CD14-positive monocyte (primary cell): Measurements from ENCODE around the gene HCK. TPM values are rescaled to one million over a fixed set of nuclear protein-coding genes. Genes with fewer than 3 reads are reported as not detected.
A peak's percentile ranks its signal among the peaks of the same experiment; 100 is the strongest.

Experiments used
- DNase-seq, 3 donors: peaks; one replicate each; pipeline ENCODE4 v3.0.0-alpha.2; 2011 to 2022
- H2AFZ ChIP-seq: 2 replicates; pipeline ENCODE4 v1.6.0; 2012; ENCODE audit warnings: mild to moderate bottlenecking, low read depth, low read length, inconsistent platforms; ENCODE audit not compliant: insufficient read depth, poor library complexity, severe bottlenecking
- H3K27ac ChIP-seq, 2 donors: 1 replicate in 1 of 2; 2 replicates in 1 of 2; pipeline ENCODE4 v1.5.1; 2012 to 2013; ENCODE audit warnings: low read length in 2 of 2, control low read depth in 1 of 2, inconsistent platforms in 1 of 2, low read depth in 1 of 2, mild to moderate bottlenecking in 1 of 2
- H3K27me3 ChIP-seq, 2 donors: one replicate each; pipeline versions ENCODE4 v1.6.0 to v1.6.1; 2011 to 2013; ENCODE audit warnings: low read length in 2 of 2; ENCODE audit not compliant: control insufficient read depth in 2 of 2, insufficient read depth in 2 of 2
- H3K36me3 ChIP-seq, 2 donors: replicated peaks in 1 of 2; 1 replicate in 1 of 2; 2 replicates in 1 of 2; pipeline versions ENCODE4 v1.5.1 to v1.6.1; 2012 to 2013; ENCODE audit warnings: low read length in 2 of 2, control low read depth in 1 of 2, inconsistent platforms in 1 of 2, mild to moderate bottlenecking in 1 of 2; ENCODE audit not compliant: insufficient read depth in 2 of 2, control insufficient read depth in 1 of 2
- H3K4me1 ChIP-seq, 2 donors: 1 replicate in 1 of 2; 2 replicates in 1 of 2; pipeline versions ENCODE4 v1.5.1 to v1.6.1; 2012 to 2013; ENCODE audit warnings: low read length in 2 of 2, control low read depth in 1 of 2, inconsistent platforms in 1 of 2, mild to moderate bottlenecking in 1 of 2, moderate library complexity in 1 of 2; ENCODE audit not compliant: insufficient read depth in 2 of 2, control insufficient read depth in 1 of 2
- H3K4me2 ChIP-seq: replicated peaks from 2 replicates; pipeline ENCODE3; 2012; ENCODE audit warnings: low read length, moderate library complexity, mild to moderate bottlenecking; ENCODE audit not compliant: poor library complexity, severe bottlenecking; ENCODE audit errors: extremely low read depth
- H3K4me3 ChIP-seq, 3 experiments: fragments of 200-600 bp in 1 of 3; sonication (generic) in 1 of 3; replicated peaks in 1 of 3; 1 replicate in 2 of 3; 2 replicates in 1 of 3; pipeline ENCODE4 v1.5.1; 2011 to 2013; ENCODE audit warnings: low read length in 3 of 3, mild to moderate bottlenecking in 3 of 3, control low read depth in 2 of 3, low read depth in 2 of 3, inconsistent platforms in 1 of 3, moderate library complexity in 1 of 3
- H3K79me2 ChIP-seq: 2 replicates; pipeline ENCODE4 v1.6.0; 2012; ENCODE audit warnings: mild to moderate bottlenecking, control low read depth, inconsistent platforms, low read length, moderate library complexity; ENCODE audit not compliant: insufficient read depth
- H3K9ac ChIP-seq: 2 replicates; pipeline ENCODE4 v1.6.0; 2017; ENCODE audit warnings: low read length, mild to moderate bottlenecking; ENCODE audit not compliant: insufficient read depth, poor library complexity, severe bottlenecking
- H3K9me3 ChIP-seq, 2 donors: replicated peaks in 1 of 2; 1 replicate in 1 of 2; 2 replicates in 1 of 2; pipeline versions ENCODE4 v1.5.1 to v1.6.1; 2012 to 2013; ENCODE audit warnings: low read length in 2 of 2, control low read depth in 1 of 2; ENCODE audit not compliant: control insufficient read depth in 1 of 2, insufficient read depth in 1 of 2
- H4K20me1 ChIP-seq: 2 replicates; pipeline ENCODE4 v1.6.0; 2012; ENCODE audit warnings: mild to moderate bottlenecking, low read length, control low read depth, moderate library complexity; ENCODE audit not compliant: insufficient read depth
- H3K27ac Mint-ChIP-seq, 7 donors: one replicate each; pipeline ENCODE4 v1.8.0; 2020; ENCODE audit warnings: mild to moderate bottlenecking in 7 of 7, mixed read lengths in 7 of 7, moderate library complexity in 6 of 7, inconsistent platforms in 2 of 7
- H3K27me3 Mint-ChIP-seq, 3 donors: one replicate each; pipeline ENCODE4 v1.8.0; 2021 to 2022; ENCODE audit warnings: low read depth in 3 of 3, mild to moderate bottlenecking in 3 of 3, mixed read lengths in 3 of 3, moderate library complexity in 3 of 3, inconsistent platforms in 1 of 3
- H3K36me3 Mint-ChIP-seq, 2 donors: one replicate each; pipeline ENCODE4 v1.8.0; 2020; ENCODE audit warnings: mixed read lengths in 2 of 2, inconsistent platforms in 1 of 2, mild to moderate bottlenecking in 1 of 2
- H3K4me1 Mint-ChIP-seq: one replicate; pipeline ENCODE4 v1.8.0; 2020; ENCODE audit warnings: mild to moderate bottlenecking, mixed read lengths
- H3K4me3 Mint-ChIP-seq, 2 donors: one replicate each; pipeline ENCODE4 v1.8.0; 2020; ENCODE audit warnings: mild to moderate bottlenecking in 2 of 2, mixed read lengths in 2 of 2, moderate library complexity in 1 of 2
- H3K9me3 Mint-ChIP-seq, 7 donors: one replicate each; pipeline ENCODE4 v1.8.0; 2020 to 2022; ENCODE audit warnings: mixed read lengths in 7 of 7, mild to moderate bottlenecking in 6 of 7, moderate library complexity in 6 of 7, inconsistent platforms in 2 of 7
- CTCF ChIP-seq: fragments of 200-600 bp; IDR thresholded peaks from one replicate; pipeline ENCODE4 v1.8.0; 2022; ENCODE audit warnings: antibody characterized with exemption, mild to moderate bottlenecking
- WGBS: methylation state at CpG from one replicate; pipeline ENCODE4 v1.1.5; 2013; ENCODE audit warnings: missing lambda C conversion rate; ENCODE audit not compliant: insufficient coverage; 5-methylcytosine and 5-hydroxymethylcytosine counted together
- intact Hi-C, 2 donors: fragments of 100-400 bp; cut with micrococcal nuclease; formaldehyde crosslinking; loops; one replicate each; pipeline versions ENCODE4 v1.15.0 to v1.15.1; 2023
- polyA plus RNA-seq, 3 donors: library from polyadenylated mRNA; depleted of rRNA in 1 of 3; unstranded in 2 of 3; stranded (reverse) in 1 of 3; fragments of 300-500 nt in 2 of 3; fragments of >200 nt in 1 of 3; fragmentation: Illumina TruSeq in 2 of 3; gene quantifications; 1 replicate in 2 of 3; 2 replicates in 1 of 3; pipeline ENCODE4 v1.2.3, GENCODE V29; 2012 to 2021

HCK gene
- polyA plus RNA-seq, 3 donors, result 430 to 688 (median 526) TPM

GRCh38 chr20:32079655-32080109, 27.6 kb downstream of the HCK start:
- Mint-ChIP-seq H3K36me3 (peaks cover 94 to 100% of the 10 kb centered on the region in 2 donors), H3K9me3 (no peaks in the 10 kb centered on the region), H3K27me3 (peaks cover 0 to 2% (median 0%) of the 10 kb centered on the region in 3 donors), H3K4me3 (no peak overlapping the region), H3K27ac (peak overlapping the region in 6 of 7 donors; percentile 0 to 90 (median 74)), H3K4me1 (peaks cover 56% of the 10 kb centered on the region)
- H3K4me2 ChIP-seq, result no peak overlapping the region
- H3K9ac ChIP-seq, result no peak overlapping the region
- no peaks in the 10 kb centered on the region for H3K27me3 ChIP-seq
- H3K27ac ChIP-seq, result peak overlapping the region; percentile 33 to 72
- H3K79me2 ChIP-seq, result peaks cover 31% of the 10 kb centered on the region
- no peak for DNase-seq
- H3K4me3 ChIP-seq, result no peak overlapping the region
- no peaks in the 10 kb centered on the region for H3K9me3 ChIP-seq
- H4K20me1 ChIP-seq, result peaks cover 93% of the 10 kb centered on the region
- WGBS, result 94% methylated on average over 8 of the region's 8 CpGs
- TF ChIP-seq CTCF, result no peak
- intact Hi-C loops, result loop anchor here in 1 of 2 donors (5.0 kb wide), 1 partner anchor 52 kb away; no protein-coding TSS in a partner anchor
- H3K36me3 ChIP-seq, result peaks cover 91 to 100% of the 10 kb centered on the region in 2 donors
- no peak overlapping the region for H2AFZ ChIP-seq
- H3K4me1 ChIP-seq, result peaks cover 48 to 62% of the 10 kb centered on the region in 2 donors

DNA sequence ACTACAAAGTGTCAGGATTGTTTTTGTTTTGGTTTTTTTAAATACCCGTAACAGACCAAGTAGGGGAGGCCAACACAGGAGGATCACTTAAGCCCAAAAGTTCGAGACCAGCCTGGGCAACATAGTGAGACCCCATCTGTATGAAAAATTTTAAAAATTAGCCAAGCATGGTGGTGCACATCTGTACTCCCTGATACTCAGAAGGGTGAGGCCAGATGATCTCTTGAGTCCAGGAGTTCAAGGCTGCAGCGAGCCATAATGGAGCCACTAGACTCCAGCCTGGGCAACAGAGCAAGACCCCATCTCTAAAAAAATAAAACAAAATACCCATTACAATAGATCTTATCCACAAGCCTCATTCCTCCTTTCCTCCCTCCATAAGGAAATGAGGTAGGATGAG, 28.7 kb downstream of the HCK start:
- no peaks in the 10 kb centered on the region for H3K9me3 Mint-ChIP-seq
- Histone ChIP-seq H4K20me1 (peaks cover 93% of the 10 kb centered on the region), H3K27ac (peak overlapping the region in 1 of 2 donors; percentile 72), H3K27me3 (no peaks in the 10 kb centered on the region), H3K9ac (no peak overlapping the region), H3K4me1 (peaks cover 43 to 56% of the 10 kb centered on the region in 2 donors), H3K79me2 (peaks cover 23% of the 10 kb centered on the region), H3K4me3 (no peak overlapping the region), H3K9me3 (no peaks in the 10 kb centered on the region), H3K36me3 (peaks cover 91 to 100% of the 10 kb centered on the region in 2 donors), H3K4me2 (no peak overlapping the region), H2AFZ (no peak overlapping the region)
- peak overlapping the region; percentile 33 to 82 (median 56) for H3K27ac Mint-ChIP-seq
- WGBS, result no CpG with 5 or more reads among the region's 3 CpGs
- TF ChIP-seq CTCF, result no peak
- intact Hi-C loops, result loop anchor here in 1 of 2 donors (5.0 kb wide), 1 partner anchor 53 kb away; no protein-coding TSS in a partner anchor
- peaks cover 56% of the 10 kb centered on the region for H3K4me1 Mint-ChIP-seq
- DNase-seq, result no peak
- H3K4me3 Mint-ChIP-seq, result no peak overlapping the region
- H3K27me3 Mint-ChIP-seq, result no peaks in the 10 kb centered on the region
- peaks cover 94 to 100% of the 10 kb centered on the region in 2 donors for H3K36me3 Mint-ChIP-seq
